ENCODE measurements around the gene RNF39.
A peak's percentile ranks its signal among the peaks of the same experiment; 100 is the strongest.

The RNF39 gene

GRCh38 chr6:30103872-30104179, 28.3 kb upstream of the RNF39 start:
- FAIRE-seq (no peak), DNase-seq (ENCODE audit: insufficient read length) (no peak)
- no peak for TF ChIP-seq TAF1 (IDR thresholded peaks at IDR 0.05; ENCODE audit: borderline replicate concordance, low read depth, low read length)
- TF ChIP-seq POLR2AphosphoS5 (IDR thresholded peaks at IDR 0.05; ENCODE audit: low read depth, low read length), result no peak
- TF ChIP-seq POLR2A (IDR thresholded peaks at IDR 0.05; ENCODE audit: low read depth, low read length), result no peak

GRCh38 chr6:30102970-30103871, 27.7 kb upstream of the RNF39 start:
- FAIRE-seq (peak; percentile 82), DNase-seq (ENCODE audit: insufficient read length) (peak; percentile 65)
- TF ChIP-seq TAF1 (IDR thresholded peaks at IDR 0.05; ENCODE audit: borderline replicate concordance, low read depth, low read length), result no peak
- no peak for TF ChIP-seq POLR2A (IDR thresholded peaks at IDR 0.05; ENCODE audit: low read depth, low read length)

- DNase-seq (ENCODE audit: insufficient read length) (no peak), FAIRE-seq (no peak)
- TF ChIP-seq TAF1 (IDR thresholded peaks at IDR 0.05; ENCODE audit: borderline replicate concordance, low read depth, low read length), result no peak
- no peak for TF ChIP-seq POLR2AphosphoS5 (IDR thresholded peaks at IDR 0.05; ENCODE audit: low read depth, low read length)
- no peak for TF ChIP-seq POLR2A (IDR thresholded peaks at IDR 0.05; ENCODE audit: low read depth, low read length)
These were observed 26.9 kb upstream of the RNF39 start for GRCh38 chr6:30102414-30102969.

- TF ChIP-seq POLR2AphosphoS5 (IDR thresholded peaks at IDR 0.05; ENCODE audit: low read depth, low read length) (no peak), TAF1 (IDR thresholded peaks at IDR 0.05; ENCODE audit: borderline replicate concordance, low read depth, low read length) (no peak), POLR2A (IDR thresholded peaks at IDR 0.05; ENCODE audit: low read depth, low read length) (no peak)
- FAIRE-seq (peak; percentile 56), DNase-seq (ENCODE audit: insufficient read length) (peak; percentile 70)
These were observed 26.2 kb upstream of the RNF39 start for GRCh38 chr6:30101444-30102413.

- TF ChIP-seq POLR2AphosphoS5 (IDR thresholded peaks at IDR 0.05; ENCODE audit: low read depth, low read length) (no peak), POLR2A (IDR thresholded peaks at IDR 0.05; ENCODE audit: low read depth, low read length) (no peak), TAF1 (IDR thresholded peaks at IDR 0.05; ENCODE audit: borderline replicate concordance, low read depth, low read length) (no peak)
- FAIRE-seq (no peak), DNase-seq (ENCODE audit: insufficient read length) (no peak)
These were observed 25.2 kb upstream of the RNF39 start for GRCh38 chr6:30100585-30101443.

DNA sequence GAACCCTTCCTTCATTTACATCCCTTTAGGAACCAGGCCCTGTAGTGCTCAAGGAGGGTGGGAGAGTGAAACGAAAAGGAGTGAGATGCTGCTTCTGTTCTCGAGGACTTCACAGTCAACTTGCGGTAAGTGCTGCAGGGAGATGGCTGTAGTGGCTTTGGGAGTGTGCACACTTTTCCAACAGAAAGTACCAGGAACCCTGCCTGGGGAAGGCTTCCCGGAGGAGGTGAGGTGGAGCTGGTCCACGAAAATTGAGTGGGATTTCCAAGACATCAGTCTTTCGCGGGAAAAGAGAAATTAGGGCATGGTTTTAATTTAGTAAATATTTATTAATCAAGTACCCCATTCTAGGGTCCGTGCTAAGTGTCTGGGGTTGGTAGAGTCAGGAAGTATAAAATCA, 24.6 kb upstream of the RNF39 start:
- FAIRE-seq (no peak), DNase-seq (ENCODE audit: insufficient read length) (no peak)
- no peak for TF ChIP-seq POLR2A (IDR thresholded peaks at IDR 0.05; ENCODE audit: low read depth, low read length)
- no peak for TF ChIP-seq POLR2AphosphoS5 (IDR thresholded peaks at IDR 0.05; ENCODE audit: low read depth, low read length)

DNA sequence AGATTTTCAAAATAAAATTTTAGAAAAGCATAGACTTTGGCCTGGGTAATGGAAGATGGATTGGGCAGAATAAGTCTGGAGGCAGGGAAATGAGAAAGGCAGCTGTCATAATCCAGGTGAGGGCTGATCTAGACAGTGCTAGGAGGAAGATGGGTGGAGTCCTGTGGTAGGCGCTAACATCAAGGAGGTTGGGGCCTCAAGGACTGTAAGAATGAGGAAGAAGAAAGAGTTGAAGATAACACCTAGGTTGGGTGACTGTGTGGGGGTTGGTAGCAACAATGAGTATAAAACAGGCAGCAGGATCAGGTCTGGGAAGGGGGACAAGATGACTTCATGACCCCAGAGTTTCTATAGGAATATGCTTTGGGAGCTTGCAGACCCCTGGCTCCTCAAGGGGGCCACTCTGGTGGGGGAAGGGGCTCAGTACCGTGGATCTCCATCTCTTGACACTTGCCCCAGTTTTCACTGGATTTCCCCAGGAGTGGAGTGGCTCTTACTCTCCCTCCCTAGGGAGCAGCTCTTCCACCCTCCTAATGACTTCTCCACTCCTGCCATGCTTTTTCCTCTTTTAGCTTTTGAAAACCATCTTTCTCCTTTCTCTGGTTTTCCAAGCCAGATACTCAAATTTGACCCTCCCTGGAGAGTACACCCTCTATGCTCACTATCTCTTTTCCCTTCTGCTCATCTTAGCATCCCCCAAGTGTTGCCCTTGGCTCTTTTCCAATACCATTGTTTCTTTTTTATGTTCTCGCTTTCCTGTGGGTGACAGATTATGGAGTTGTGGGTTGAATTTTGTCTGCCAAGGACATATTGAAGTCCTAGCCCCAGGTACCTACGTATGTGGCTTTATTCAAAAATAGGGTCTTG, 22.6 kb upstream of the RNF39 start:
- DNase-seq (ENCODE audit: insufficient read length) (no peak), FAIRE-seq (no peak)
- TF ChIP-seq POLR2AphosphoS5 (IDR thresholded peaks at IDR 0.05; ENCODE audit: low read depth, low read length) (no peak), POLR2A (IDR thresholded peaks at IDR 0.05; ENCODE audit: low read depth, low read length) (no peak), TAF1 (IDR thresholded peaks at IDR 0.05; ENCODE audit: borderline replicate concordance, low read depth, low read length) (no peak)

- no peak for DNase-seq (ENCODE audit: insufficient read length)
- TF ChIP-seq TAF1 (IDR thresholded peaks at IDR 0.05; ENCODE audit: borderline replicate concordance, low read depth, low read length), result no peak
- TF ChIP-seq POLR2AphosphoS5 (IDR thresholded peaks at IDR 0.05; ENCODE audit: low read depth, low read length), result no peak
- no peak for TF ChIP-seq POLR2A (IDR thresholded peaks at IDR 0.05; ENCODE audit: low read depth, low read length)
- no peak for FAIRE-seq
These were observed 21.3 kb upstream of the RNF39 start for GRCh38 chr6:30096829-30097228.

GRCh38 chr6:30093951-30094661, 18.5 kb upstream of the RNF39 start:
- no peak for FAIRE-seq
- no peak for DNase-seq (ENCODE audit: insufficient read length)
- TF ChIP-seq TAF1 (IDR thresholded peaks at IDR 0.05; ENCODE audit: borderline replicate concordance, low read depth, low read length), result no peak
- no peak for TF ChIP-seq POLR2AphosphoS5 (IDR thresholded peaks at IDR 0.05; ENCODE audit: low read depth, low read length)
- no peak for TF ChIP-seq POLR2A (IDR thresholded peaks at IDR 0.05; ENCODE audit: low read depth, low read length)

Data from GM12892 (cell line).